ENCODE data around the gene CLEC17A.
"Not testable (repeated sequence)": the region's sequence is repeated elsewhere in the genome, so short reads cannot be mapped to it uniquely, and the experiment has no call there.

CLEC17A gene

GRCh38 chr19:14584372-14584771 is 1.5 kb downstream of the CLEC17A start:
- DNase-seq, result not testable (repeated sequence)

- not testable (repeated sequence) for DNase-seq
Observed at GRCh38 chr19:14585187-14585586, 2.3 kb downstream of the CLEC17A start.

- not testable (repeated sequence) for DNase-seq
Observed at GRCh38 chr19:14589433-14589832, 6.5 kb downstream of the CLEC17A start.

GRCh38 chr19:14595558-14595957 is 12.7 kb downstream of the CLEC17A start:
- no peak for DNase-seq

GRCh38 chr19:14599548-14600147 is 16.8 kb downstream of the CLEC17A start:
- DNase-seq, result no peak

- no peak for DNase-seq
Observed at GRCh38 chr19:14603990-14604387, 21.1 kb downstream of the CLEC17A start.

- DNase-seq, result no peak
Observed at GRCh38 chr19:14606627-14607026, 23.7 kb downstream of the CLEC17A start.

- no peak for DNase-seq
Observed at GRCh38 chr19:14611051-14611450, 28.2 kb downstream of the CLEC17A start.

GRCh38 chr19:14612242-14612641 is 29.4 kb downstream of the CLEC17A start:
- not testable (repeated sequence) for DNase-seq

GRCh38 chr19:14612657-14613056 is 29.8 kb downstream of the CLEC17A start:
- no peak for DNase-seq

- DNase-seq, result not testable (repeated sequence)
Observed at GRCh38 chr19:14613399-14614098, 30.7 kb downstream of the CLEC17A start.

GRCh38 chr19:14614099-14614412 is 31.2 kb downstream of the CLEC17A start:
- DNase-seq, result no peak

GRCh38 chr19:14615623-14616022 is 32.7 kb downstream of the CLEC17A start:
- DNase-seq, result no peak

- no peak for DNase-seq
Observed at GRCh38 chr19:14616407-14616806, 33.5 kb downstream of the CLEC17A start.

- DNase-seq, result no peak
Observed at GRCh38 chr19:14619404-14619803, 36.5 kb downstream of the CLEC17A start.

- DNase-seq, result not testable (repeated sequence)
Observed at GRCh38 chr19:14624491-14624890, 41.6 kb downstream of the CLEC17A start.

- no peak for DNase-seq
Observed at GRCh38 chr19:14629557-14629956, 46.7 kb downstream of the CLEC17A start.

- peak in 1 of 2 experiments; percentile 33 for DNase-seq
Observed at GRCh38 chr19:14632286-14632685, 49.4 kb downstream of the CLEC17A start.

GRCh38 chr19:14639536-14640277 is 56.8 kb downstream of the CLEC17A start:
- no peak for DNase-seq

- no peak for DNase-seq
Observed at GRCh38 chr19:14648506-14648905, 65.6 kb downstream of the CLEC17A start.

- DNase-seq, result no peak
Observed at GRCh38 chr19:14649020-14649419, 66.1 kb downstream of the CLEC17A start.

- DNase-seq, result no peak
Observed at GRCh38 chr19:14650161-14650560, 67.3 kb downstream of the CLEC17A start.

- DNase-seq, result no peak
Observed at GRCh38 chr19:14654786-14655560, 72.1 kb downstream of the CLEC17A start.

Data from NCI-H524 (cell line).